AG04449 (cell line): Measurements from ENCODE around the gene AFAP1.
A peak's percentile ranks its signal among the peaks of the same experiment; 100 is the strongest.

Experiments used
- CTCF ChIA-PET: fragments of 350-600 bp; formaldehyde crosslinking; extraction: SDS; loops from one replicate; lab custom pipeline; 2021; ENCODE audit warnings: antibody characterized with exemption; lab: Yijun Ruan, JAX
- POLR2A ChIA-PET: fragments of 400-600, 350-600 bp; formaldehyde crosslinking; extraction: SDS; loops from one replicate; lab custom pipeline; 2020; ENCODE audit warnings: antibody characterized with exemption, inconsistent platforms; lab: Yijun Ruan, JAX
- DNase-seq: peaks from one replicate; pipeline ENCODE4 v3.0.0-alpha.2; 2010; ENCODE audit warnings: low read depth, low spot score
- H3K4me3 ChIP-seq: 2 replicates; pipeline ENCODE4 v1.5.1; 2011; ENCODE audit warnings: low read depth, mild to moderate bottlenecking, control low read depth, low read length
- TF ChIP-seq, protein P1 (sequence below): IDR thresholded peaks from one replicate; pipeline ENCODE4 v1.5.1; 2011; ENCODE audit warnings: mild to moderate bottlenecking, moderate library complexity, low read length, control low read depth, inconsistent platforms; ENCODE audit not compliant: insufficient read depth; ENCODE audit errors: missing control alignments

Gene AFAP1

GRCh38 chr4:7719354-7720174 is 220.1 kb downstream of the AFAP1 start:
- CTCF ChIA-PET = interaction anchor here (0.6 to 4.3 kb wide), 53 partner anchors 8 to 649 kb away, joined by 3 to 41 read pairs (median 4); partner anchors contain the start of gene SORCS2
- DNase-seq = no peak
- H3K4me3 ChIP-seq = no peak overlapping the region
- TF ChIP-seq, protein P1, sequence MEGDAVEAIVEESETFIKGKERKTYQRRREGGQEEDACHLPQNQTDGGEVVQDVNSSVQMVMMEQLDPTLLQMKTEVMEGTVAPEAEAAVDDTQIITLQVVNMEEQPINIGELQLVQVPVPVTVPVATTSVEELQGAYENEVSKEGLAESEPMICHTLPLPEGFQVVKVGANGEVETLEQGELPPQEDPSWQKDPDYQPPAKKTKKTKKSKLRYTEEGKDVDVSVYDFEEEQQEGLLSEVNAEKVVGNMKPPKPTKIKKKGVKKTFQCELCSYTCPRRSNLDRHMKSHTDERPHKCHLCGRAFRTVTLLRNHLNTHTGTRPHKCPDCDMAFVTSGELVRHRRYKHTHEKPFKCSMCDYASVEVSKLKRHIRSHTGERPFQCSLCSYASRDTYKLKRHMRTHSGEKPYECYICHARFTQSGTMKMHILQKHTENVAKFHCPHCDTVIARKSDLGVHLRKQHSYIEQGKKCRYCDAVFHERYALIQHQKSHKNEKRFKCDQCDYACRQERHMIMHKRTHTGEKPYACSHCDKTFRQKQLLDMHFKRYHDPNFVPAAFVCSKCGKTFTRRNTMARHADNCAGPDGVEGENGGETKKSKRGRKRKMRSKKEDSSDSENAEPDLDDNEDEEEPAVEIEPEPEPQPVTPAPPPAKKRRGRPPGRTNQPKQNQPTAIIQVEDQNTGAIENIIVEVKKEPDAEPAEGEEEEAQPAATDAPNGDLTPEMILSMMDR = peak; percentile 88
- POLR2A ChIA-PET = no interaction called here

DNA sequence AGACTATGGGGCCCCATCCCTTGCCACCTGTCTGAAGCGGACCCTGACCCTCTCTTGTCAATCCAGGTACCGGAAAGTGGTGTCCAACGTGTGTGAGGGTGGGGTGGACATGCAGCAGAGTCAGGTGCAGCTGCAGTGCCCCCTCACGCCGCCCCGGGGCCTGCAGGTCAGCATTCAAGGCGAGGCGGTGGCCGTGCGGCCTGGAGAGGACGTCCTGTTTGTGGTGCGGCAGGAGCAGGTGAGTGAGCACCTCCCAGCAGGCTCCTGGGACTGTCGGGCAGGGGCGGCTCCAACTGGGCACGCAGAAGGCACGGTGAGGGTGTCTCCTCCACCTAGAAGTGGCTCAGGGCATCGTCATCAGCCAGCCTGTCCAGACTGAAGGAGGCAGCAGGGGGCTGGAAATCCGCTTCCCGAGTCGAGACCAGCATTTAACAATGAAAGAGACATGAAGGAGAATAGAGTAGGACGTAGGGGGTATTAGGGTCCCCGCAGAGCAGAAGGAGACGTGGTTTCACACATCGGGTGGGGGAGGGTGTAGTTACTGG is 221.6 kb downstream of the AFAP1 start:
- POLR2A ChIA-PET = no interaction called here
- CTCF ChIA-PET = no interaction called here
- TF ChIP-seq, protein P1 = no peak
- DNase-seq = no peak
- no peak overlapping the region for H3K4me3 ChIP-seq

DNA sequence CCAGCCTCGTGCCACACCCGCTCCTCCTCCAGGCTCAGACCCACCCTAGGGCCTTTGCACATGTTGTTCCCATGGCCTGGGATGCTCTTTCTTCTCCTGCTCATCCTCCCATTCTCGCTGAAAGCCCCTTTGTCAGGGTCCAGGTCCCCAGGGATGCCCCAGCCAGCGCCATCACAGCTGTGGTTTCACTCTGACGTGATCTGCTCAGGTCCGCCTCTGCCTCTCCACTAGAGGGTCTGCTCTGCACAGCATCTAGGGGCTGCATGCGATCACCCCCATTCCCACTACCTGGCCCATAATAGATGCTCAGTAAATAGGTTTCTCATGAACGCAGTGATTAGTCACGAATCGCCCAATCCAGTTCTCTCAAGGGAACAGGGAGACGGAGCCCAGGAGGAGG is 222.5 kb downstream of the AFAP1 start:
- ChIA-PET CTCF (interaction anchor here (1.4 kb wide), 1 partner anchor 256 kb away, joined by 3 read pairs; no protein-coding TSS in a partner anchor), POLR2A (no interaction called here)
- H3K4me3 ChIP-seq = no peak overlapping the region
- TF ChIP-seq, protein P1 = no peak
- DNase-seq = no peak

DNA sequence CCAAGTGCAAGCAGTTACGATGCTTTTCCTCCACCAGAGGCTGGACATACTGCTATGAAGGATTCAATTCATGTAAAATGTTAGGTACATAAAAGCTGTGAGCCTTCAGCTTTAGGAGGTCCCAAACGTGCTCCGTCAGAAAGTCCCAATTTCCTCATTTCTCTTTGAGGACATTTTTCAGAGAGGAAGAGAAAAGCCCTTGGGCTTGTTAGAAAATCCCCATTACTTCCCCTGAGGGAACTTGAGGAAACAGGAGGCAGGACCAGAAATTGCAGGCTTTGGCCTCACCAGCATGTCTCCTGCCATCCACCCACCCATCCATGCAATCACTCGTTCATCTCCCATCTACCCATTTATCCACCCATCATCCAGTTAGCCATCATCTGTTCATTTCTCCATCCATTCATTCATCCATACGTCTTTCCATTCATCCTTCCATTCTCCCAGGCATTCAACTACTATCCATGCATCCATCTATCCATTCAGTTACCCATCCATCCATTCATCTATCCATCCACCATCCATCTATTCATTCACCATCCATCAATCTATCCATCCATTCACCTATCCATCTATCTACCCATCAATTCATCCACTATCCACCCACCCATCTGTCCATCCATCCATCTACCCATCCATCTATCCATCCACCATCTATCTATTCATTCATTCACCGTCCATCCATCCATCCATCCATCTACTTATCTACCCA is 223.5 kb downstream of the AFAP1 start:
- TF ChIP-seq, protein P1 = no peak
- ChIA-PET POLR2A (no interaction called here), CTCF (interaction anchor here (1.0 to 1.4 kb wide), 4 partner anchors 14 to 522 kb away, joined by 3 read pairs; no protein-coding TSS in a partner anchor)
- no peak overlapping the region for H3K4me3 ChIP-seq
- DNase-seq = no peak

DNA sequence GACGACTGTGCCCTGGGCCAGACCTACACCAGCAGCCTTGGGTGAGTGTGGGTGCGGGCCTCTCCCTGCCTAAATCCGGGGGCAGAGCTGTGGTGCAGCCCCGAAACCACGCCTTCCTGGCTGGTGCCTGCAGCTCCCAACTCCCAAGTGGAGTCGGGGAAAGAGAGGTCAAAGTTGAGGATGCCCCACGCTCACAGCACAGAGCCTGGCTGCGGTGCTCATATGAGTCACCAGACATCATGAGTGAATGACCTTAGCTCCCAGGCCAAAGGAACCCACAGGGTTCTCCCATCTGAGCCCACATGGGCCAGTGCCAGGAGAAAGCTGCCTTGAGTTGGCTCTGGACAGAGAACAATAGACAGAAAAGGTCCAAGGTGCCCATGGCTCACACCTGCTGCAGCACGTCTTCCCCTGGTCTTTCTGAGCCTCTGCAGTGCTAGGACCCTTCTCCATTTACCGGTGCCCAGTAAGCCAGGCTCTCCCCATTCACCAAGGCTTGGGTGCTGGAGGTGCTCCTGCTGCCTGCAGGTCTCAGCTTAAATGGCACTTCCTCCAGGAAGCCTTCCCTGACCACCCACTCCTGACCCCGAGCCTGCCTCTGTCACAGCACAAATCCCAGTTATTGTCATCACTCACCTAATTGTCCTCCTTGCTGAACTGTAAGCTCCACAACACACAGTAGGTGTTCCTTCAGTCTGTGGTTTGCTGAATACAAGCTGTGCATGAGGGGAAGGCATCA is 224.2 kb downstream of the AFAP1 start:
- H3K4me3 ChIP-seq = no peak overlapping the region
- no peak for DNase-seq
- CTCF ChIA-PET = interaction anchor here (0.5 to 1.4 kb wide), 4 partner anchors 13 to 523 kb away, joined by 3 read pairs; partner anchors contain the start of gene SORCS2
- POLR2A ChIA-PET = no interaction called here
- TF ChIP-seq, protein P1 = no peak
